22Rv1 (cell line): Measurements from ENCODE around the gene GNG7.
"Not testable (repeated sequence)": the region's sequence is repeated elsewhere in the genome, so short reads cannot be mapped to it uniquely, and the experiment has no call there.

Source experiments
- H3K27ac ChIP-seq: fragments of 450-650 bp; 2 replicates; pipeline ENCODE4 v1.5.1; 2017
- CTCF ChIP-seq: fragments of 450-650 bp; IDR thresholded peaks from 2 replicates; pipeline ENCODE4 v1.5.1; 2017; ENCODE audit warnings: mild to moderate bottlenecking
- ZFX ChIP-seq: fragments of 450-650 bp; IDR thresholded peaks from 2 replicates; pipeline ENCODE4 v1.6.1; 2017; ENCODE audit warnings: antibody characterized with exemption, borderline replicate concordance

The GNG7 gene

DNA sequence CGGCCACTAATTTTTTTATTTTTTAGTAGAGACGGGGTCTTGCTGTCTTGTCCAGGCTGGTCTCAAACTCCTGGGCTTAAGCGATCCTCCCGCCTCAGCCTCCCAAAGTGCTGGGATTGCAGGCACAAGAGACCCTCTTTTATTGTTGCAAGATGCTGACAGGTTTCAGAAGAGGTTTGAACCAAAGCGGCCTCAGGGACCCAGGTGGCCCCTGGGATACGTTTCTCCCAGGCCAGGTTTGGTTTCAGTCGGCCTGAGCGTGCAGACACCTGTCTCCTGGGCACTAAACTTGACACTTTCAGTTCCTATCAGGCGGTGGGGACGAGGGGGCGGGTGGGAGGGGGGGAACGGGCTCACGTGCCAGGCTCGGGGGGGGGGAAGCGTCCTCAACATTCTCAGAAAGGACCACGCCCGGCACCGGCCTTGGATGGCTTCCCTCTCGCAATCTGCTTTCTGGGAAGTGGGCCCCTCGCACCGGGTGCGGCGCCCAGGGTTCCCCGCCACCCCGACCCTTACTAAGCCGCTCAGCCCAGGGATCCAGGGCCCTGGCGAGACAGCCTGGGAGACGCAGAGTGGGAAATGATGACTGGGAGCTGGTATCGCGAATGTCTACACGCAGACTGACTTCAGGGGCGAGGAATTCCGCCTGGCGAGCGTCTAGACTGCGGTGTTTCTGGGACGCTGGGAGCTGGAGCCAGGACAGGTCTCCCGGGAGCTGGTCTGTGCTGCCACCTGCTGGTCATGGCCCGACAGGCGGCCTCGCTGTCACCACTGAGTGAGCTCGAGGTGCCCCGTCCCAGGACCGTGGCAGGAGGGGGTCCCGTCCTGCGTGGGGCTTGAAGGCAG lies 91.6 kb downstream of the GNG7 start:
- H3K27ac ChIP-seq: 0 out of 2 replicates have a peak overlapping the region, but pooled peaks have one; percentile 31
- no peak for TF ChIP-seq ZFX
- TF ChIP-seq CTCF: peak; percentile 93

DNA sequence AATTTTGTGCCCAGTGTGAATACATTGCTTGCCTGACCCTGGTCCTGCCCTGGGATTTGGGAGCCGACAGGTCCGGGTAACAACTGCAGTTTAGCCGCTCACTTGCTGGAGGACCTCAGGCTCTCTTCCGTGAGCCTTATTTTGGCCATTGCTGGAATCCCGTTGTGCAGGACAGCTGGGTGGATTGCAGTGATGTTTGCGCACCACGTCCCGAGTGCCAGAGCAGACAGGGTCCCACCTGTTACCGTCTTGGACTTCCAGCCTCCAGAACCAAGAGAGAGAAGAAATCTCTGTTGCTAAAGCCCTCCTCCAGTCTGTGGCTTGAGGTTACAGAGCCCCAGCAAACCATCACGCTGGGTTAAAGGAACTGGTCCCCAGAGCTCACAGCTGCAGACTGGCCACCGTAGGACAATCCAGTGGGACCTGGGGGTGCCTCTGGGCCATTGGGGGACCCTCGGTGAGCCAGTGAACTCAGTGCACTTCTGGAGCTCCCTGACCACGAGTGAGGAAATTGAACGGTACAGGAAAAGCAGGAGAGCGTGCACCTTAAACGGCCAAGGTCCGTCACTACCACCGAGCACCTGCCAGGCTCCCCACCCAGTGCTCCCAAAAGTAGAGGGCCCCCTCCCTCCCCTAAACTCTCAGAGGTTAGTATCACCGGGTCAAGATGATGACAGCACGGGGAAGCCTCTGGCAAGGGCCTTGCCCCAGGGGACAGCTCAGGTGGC lies 92.9 kb downstream of the GNG7 start:
- TF ChIP-seq CTCF: no peak
- no peak for TF ChIP-seq ZFX
- no peak overlapping the region for H3K27ac ChIP-seq

DNA sequence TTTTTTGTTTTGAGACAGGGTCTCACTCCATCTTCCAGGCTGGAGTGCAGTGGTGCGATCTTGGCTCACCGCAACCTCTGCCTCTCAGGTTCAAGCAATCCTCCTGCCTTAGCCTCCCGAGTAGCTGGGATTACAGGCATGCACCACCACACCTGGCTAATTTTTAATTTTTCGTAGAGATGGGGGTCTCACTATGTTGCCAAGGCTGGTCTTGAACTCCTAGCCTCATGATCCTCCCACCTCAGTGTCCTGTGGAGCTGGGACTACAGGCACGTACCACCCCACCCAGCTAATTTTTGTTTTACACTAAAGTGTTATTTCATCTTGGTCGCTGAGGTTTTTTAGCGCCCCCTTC lies 93.5 kb downstream of the GNG7 start:
- not testable (repeated sequence) for H3K27ac ChIP-seq

DNA sequence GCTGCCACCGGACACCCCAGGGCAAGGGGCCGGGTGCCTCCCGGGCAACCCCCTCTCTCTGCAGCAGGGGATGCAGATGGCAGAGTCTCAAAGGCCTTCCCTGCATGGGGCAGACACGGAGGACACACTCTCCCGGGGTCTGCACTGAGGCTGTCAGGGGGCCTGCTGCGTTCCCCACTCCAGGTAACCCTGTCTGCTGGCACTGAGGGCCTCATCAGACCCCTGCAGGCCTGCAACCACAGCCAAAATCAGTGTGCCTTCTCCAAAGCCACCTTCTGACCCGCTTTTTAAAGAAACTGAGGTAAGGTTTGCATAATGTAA lies 93.9 kb downstream of the GNG7 start:
- TF ChIP-seq ZFX: no peak
- no peak for TF ChIP-seq CTCF
- no peak overlapping the region for H3K27ac ChIP-seq

DNA sequence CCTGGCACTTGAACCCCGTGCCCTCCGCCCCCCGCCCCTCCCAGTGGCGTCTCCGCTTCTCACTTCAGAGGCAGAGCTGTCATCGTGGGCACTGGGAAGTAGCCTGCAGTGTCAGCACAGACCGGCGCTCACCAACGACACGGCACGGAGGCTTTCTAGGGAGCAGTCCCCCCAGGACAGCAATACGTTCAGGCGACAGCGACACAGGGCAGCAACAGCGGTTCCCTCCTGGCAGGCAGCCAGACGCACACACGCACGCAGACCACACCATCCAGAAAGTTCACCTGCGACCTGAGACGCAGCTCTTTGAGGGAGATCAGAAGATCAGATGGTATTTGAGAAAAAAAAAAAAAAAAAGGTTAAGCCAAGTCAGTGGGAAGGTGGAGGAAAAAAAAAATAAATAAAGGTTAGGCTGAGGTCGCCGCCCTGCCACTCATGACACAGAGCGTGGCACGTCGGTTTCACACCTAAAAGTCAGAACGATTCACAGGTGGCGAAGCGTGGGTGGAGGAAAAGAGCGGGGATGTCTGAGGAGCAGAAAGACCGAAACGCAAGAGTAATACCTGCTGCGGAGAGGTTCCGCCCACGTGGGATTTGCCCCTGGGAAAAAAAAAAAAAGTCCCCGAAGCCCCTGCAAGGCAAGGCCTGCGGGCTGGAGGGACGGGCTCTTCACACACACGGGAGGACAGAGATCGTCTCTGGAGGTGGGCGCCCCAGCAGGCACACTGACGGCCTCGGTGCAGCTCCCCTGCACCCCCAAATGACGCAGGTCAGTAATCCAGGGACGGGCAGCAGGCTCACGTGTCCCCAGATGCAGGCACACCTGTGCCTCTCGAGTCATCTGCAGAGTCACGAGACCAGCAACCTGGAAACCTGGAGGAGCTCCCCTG lies 94.5 kb downstream of the GNG7 start:
- no peak overlapping the region for H3K27ac ChIP-seq
- TF ChIP-seq ZFX: no peak
- no peak for TF ChIP-seq CTCF

DNA sequence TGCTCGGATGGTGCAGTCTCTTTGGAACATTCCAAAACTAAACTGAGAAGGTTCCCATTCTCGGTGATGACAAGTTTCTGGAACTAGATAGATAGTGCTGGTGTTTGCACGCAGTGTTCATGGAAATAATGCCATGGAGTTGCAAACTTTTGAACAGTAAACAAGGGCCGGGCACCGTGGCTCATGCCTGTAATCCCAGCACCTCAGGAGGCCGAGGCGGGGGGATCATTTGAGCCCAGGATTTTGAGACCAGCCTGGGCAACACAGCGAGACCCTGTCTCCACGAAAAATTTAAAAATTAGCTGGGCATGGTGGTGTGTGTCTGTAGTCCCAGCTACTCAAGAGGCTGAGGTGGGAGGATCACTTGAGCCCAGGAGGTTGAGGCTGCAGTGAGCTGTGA lies 95.7 kb downstream of the GNG7 start:
- not testable (repeated sequence) for H3K27ac ChIP-seq

DNA sequence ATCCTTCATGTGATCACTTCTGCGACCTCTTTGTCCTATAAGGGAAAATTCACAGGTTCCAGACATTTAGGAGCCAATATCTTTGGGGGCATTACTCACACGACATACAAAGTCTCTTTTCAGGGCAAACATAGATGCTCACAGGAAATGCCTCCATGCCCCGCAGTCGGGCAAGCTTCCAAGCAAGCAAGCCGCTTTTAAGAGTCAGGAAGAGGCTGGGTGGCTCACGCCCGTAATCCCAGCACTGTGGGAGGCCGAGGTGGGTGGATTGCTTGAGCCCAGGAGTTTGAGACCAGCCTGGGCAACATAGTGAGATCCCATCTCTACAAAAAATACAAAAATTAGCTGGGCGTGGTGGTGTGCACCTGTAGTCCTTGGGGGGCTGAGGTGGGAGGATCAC lies 96.6 kb downstream of the GNG7 start:
- H3K27ac ChIP-seq: not testable (repeated sequence)

DNA sequence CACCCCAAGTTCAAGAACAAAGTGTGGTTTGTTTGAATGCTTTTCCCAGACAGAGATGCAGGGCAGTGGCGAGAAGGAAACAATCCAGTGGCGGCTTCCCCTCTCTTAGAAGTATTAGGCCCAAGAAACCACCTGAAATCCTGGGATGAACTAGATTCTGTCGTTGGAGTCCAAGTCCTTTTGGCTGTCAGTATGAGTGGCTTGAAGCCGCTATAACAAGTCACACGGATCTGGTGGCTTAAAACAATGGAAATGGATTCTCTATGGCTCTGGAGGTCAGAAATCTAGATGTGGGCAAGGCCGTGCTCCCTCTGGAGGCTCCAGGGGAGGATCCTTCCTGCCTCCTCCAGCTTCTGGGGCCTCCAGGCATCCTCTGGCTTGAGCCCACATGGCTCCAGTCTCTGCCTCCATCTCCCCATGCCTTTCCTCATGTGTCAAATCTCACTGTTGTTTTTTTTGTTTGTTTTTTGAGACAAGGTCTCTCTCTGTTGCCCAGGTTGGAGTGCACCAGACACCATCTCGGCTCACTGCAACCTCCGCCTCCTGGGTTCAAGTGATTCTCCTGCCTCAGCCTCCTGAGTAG lies 97.7 kb downstream of the GNG7 start:
- H3K27ac ChIP-seq: no peak overlapping the region
- TF ChIP-seq ZFX (no peak), CTCF (no peak)
